RWPE2 (cell line): ENCODE data around the gene RPS6KA2.

Source experiments
- ATAC-seq: fragments of 200-7000 bp; cut with Tn5 transposase; 3 replicates; pipeline ENCODE4 v1.9.1; 2021; ENCODE audit warnings: low read depth
- DNase-seq: peaks from one replicate; pipeline ENCODE4 v3.0.0-alpha.2; 2020; ENCODE audit warnings: low spot score
- H3K27ac ChIP-seq: fragments of 450-650 bp; 2 replicates; pipeline ENCODE4 v1.5.1; 2017; ENCODE audit warnings: mild to moderate bottlenecking; ENCODE audit not compliant: poor library complexity, severe bottlenecking
- H3K27me3 ChIP-seq: fragments of 250-450 bp; sonication (Bioruptor Pico); 2 replicates; pipeline ENCODE4 v1.5.1; 2021; ENCODE audit warnings: mild to moderate bottlenecking, moderate library complexity; ENCODE audit not compliant: insufficient read depth, poor library complexity, severe bottlenecking
- H3K36me3 ChIP-seq: fragments of 250-450 bp; sonication (Bioruptor Pico); 2 replicates; pipeline ENCODE4 v1.5.1; 2020; ENCODE audit warnings: low read depth, mild to moderate bottlenecking, moderate library complexity
- H3K4me1 ChIP-seq: fragments of 250-450 bp; sonication (Bioruptor Pico); 2 replicates; pipeline ENCODE4 v1.5.1; 2021; ENCODE audit warnings: mild to moderate bottlenecking, moderate library complexity; ENCODE audit not compliant: insufficient read depth, poor library complexity, severe bottlenecking
- H3K4me3 ChIP-seq: fragments of 250-450 bp; sonication (Bioruptor Pico); 2 replicates; pipeline ENCODE4 v1.5.1; 2021; ENCODE audit warnings: mild to moderate bottlenecking, moderate library complexity; ENCODE audit not compliant: severe bottlenecking
- H3K9me3 ChIP-seq: fragments of 250-450 bp; sonication (Bioruptor Pico); 2 replicates; pipeline ENCODE4 v1.5.1; 2021; ENCODE audit warnings: mild to moderate bottlenecking, moderate library complexity; ENCODE audit not compliant: severe bottlenecking
- TF ChIP-seq, protein P1 (sequence below): fragments of 450-650 bp; IDR thresholded peaks from one replicate; pipeline ENCODE4 v1.5.1; 2017; ENCODE audit warnings: mild to moderate bottlenecking, moderate library complexity; ENCODE audit not compliant: poor library complexity, severe bottlenecking

The RPS6KA2 gene

DNA sequence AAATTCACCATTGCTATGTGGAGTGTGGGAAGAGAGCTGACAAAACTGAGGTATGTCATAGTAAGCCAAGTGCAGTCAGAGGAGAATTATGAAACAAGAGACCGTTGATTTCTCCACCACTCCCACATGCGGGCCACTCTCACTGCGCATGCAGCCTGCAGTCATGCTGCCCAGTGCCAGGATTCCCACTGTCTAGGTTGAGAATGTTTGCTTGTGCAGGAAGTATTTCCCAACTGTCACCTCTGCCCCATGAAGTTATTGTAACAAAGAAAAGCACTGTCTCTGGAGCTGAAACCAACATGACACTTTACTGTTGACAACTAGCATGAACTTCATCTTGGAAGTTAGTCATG, 266.0 kb downstream of the RPS6KA2 start:
- Histone ChIP-seq H3K27me3 (no peaks in the 10 kb centered on the region), H3K27ac (no peak overlapping the region), H3K36me3 (no peaks in the 10 kb centered on the region), H3K4me1 (peaks cover 10% of the 10 kb centered on the region), H3K4me3 (no peak overlapping the region), H3K9me3 (peaks cover 3% of the 10 kb centered on the region)
- ATAC-seq (peak; percentile 70), DNase-seq (no peak)
- TF ChIP-seq, protein P1, sequence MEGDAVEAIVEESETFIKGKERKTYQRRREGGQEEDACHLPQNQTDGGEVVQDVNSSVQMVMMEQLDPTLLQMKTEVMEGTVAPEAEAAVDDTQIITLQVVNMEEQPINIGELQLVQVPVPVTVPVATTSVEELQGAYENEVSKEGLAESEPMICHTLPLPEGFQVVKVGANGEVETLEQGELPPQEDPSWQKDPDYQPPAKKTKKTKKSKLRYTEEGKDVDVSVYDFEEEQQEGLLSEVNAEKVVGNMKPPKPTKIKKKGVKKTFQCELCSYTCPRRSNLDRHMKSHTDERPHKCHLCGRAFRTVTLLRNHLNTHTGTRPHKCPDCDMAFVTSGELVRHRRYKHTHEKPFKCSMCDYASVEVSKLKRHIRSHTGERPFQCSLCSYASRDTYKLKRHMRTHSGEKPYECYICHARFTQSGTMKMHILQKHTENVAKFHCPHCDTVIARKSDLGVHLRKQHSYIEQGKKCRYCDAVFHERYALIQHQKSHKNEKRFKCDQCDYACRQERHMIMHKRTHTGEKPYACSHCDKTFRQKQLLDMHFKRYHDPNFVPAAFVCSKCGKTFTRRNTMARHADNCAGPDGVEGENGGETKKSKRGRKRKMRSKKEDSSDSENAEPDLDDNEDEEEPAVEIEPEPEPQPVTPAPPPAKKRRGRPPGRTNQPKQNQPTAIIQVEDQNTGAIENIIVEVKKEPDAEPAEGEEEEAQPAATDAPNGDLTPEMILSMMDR: no peak

DNA sequence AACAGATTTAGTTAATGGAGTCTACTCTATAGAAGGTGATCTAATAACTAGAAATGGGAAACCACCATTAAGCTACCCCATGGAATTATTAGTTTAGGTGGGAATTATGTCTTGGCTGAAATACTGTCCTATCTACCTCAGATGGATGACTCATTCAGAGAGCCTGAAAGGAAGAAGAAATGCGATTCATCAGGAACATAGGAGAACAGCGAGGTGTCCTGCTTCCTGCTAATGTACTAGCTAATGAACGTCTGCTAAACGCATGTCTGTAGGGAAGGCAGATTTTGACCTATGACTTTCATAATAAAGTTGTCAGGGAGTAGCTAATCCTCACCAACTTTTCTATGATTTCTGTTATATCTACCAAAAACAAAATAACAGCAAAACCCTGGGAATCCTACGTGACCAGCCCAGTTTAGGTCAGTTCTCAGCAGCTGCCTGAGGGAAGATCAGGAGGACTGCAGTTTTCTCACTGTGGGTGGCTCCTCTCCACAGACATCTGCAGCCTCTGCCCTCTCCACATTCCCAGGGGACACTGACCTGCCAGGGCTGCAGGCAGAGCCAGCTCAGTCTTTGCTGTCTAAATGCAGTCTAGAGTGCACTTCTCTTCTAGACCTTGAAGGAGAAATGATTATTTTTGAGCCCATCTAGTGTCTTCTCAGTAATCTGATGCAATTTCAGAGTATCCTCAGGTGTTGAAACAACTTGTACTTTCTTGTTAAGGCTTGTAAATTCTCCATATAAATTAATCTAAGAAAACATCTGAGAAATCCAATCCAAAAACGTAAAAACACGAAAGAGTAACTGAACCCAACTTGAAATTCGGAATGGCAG, 266.6 kb downstream of the RPS6KA2 start:
- Histone ChIP-seq H3K4me3 (no peak overlapping the region), H3K36me3 (no peaks in the 10 kb centered on the region), H3K9me3 (peaks cover 3% of the 10 kb centered on the region), H3K4me1 (peaks cover 10% of the 10 kb centered on the region), H3K27me3 (no peaks in the 10 kb centered on the region), H3K27ac (no peak overlapping the region)
- no peak for DNase-seq
- ATAC-seq: peak; percentile 68; the same call in 2 of the 3 replicates
- TF ChIP-seq, protein P1: no peak
